ENCODE measurements around the gene LAYN. TPM values are rescaled to one million over a fixed set of nuclear protein-coding genes. Genes with fewer than 3 reads are reported as not detected.

Gene LAYN, protein sequence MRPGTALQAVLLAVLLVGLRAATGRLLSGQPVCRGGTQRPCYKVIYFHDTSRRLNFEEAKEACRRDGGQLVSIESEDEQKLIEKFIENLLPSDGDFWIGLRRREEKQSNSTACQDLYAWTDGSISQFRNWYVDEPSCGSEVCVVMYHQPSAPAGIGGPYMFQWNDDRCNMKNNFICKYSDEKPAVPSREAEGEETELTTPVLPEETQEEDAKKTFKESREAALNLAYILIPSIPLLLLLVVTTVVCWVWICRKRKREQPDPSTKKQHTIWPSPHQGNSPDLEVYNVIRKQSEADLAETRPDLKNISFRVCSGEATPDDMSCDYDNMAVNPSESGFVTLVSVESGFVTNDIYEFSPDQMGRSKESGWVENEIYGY
- total RNA-seq (2021) (9.6 and 10.0 TPM in 2 replicates), Bru-seq, nascent RNA (percentile 53 among the genes with signal in this experiment), BruChase-seq, experiment 1, labeled RNA remaining after a 2-hour chase (percentile 45 among the genes with signal in this experiment), BruChase-seq, experiment 2, labeled RNA remaining after a 6-hour chase (percentile 49 among the genes with signal in this experiment)
- long read RNA-seq, transcript LAYN-201 (7 exons, 2,066 nt): major isoform, 12 of 17 reads
- long read RNA-seq, partial matches to known transcripts: 1 of 17 reads
- long read RNA-seq, other reads (novel, unspliced or antisense): 3 of 17 reads

GRCh38 chr11:111540114-111540936, at the start of gene LAYN:
LAYN (plus strand) TSS chr11:111540720; CDS start chr11:111540844, 124 bp downstream.
- no peak within 1 kb of the TSS for H3K27ac ChIP-seq (ENCODE audit: low read depth, low read length, poor library complexity, severe bottlenecking)
- BruUV-seq (replicated peaks): no TSS peak
- ChIA-PET POLR2A (ENCODE audit: low non-redundant PET) (no interaction called here), CTCF (interaction anchor here (0.6 kb wide), 1 partner anchor 740 kb away, joined by 12 read pairs; no protein-coding TSS in a partner anchor)
- DNase-seq (ENCODE audit: low spot score): peak; percentile 81
- H3K36me3 ChIP-seq (ENCODE audit: insufficient read depth, low read length, poor library complexity, severe bottlenecking): no peaks in the 10 kb centered on the region
- no peaks in the 10 kb centered on the region for H3K9me3 ChIP-seq (ENCODE audit: low read depth, low read length, poor library complexity, severe bottlenecking)
- no peaks in the 10 kb centered on the region for H3K27me3 ChIP-seq (replicated peaks; ENCODE audit: insufficient read depth, low read depth, low read length, poor library complexity)
- H3K4me1 ChIP-seq (ENCODE audit: insufficient read depth, low read length, poor library complexity, severe bottlenecking): peaks cover 16% of the 10 kb centered on the region
- TF ChIP-seq CTCF (conservative IDR thresholded peaks at IDR 0.05; ENCODE audit: low read depth, low read length): no peak
- TF ChIP-seq EZH2 (IDR thresholded peaks at IDR 0.05; ENCODE audit: borderline replicate concordance, low read depth, low read length, poor library complexity, severe bottlenecking): no peak
- peak within 1 kb of the TSS; percentile 63 for H3K4me3 ChIP-seq (ENCODE audit: low read depth, low read length, poor library complexity, severe bottlenecking)
- intact Hi-C loops (cut with micrococcal nuclease; ENCODE audit: unreplicated experiment): no loop called here

- no TSS peak for BruUV-seq (replicated peaks)
- ChIA-PET POLR2A (ENCODE audit: low non-redundant PET) (interaction anchor here (0.6 kb wide), 1 partner anchor 41 kb away, joined by 3 read pairs; no protein-coding TSS in a partner anchor), CTCF (interaction anchor here (0.6 kb wide), 1 partner anchor 40 kb away, joined by 3 read pairs; no protein-coding TSS in a partner anchor)
- intact Hi-C loops (cut with micrococcal nuclease; ENCODE audit: unreplicated experiment): no loop called here
- Histone ChIP-seq H3K4me1 (ENCODE audit: insufficient read depth, low read length, poor library complexity, severe bottlenecking) (peaks cover 7% of the 10 kb centered on the region), H3K27ac (ENCODE audit: low read depth, low read length, poor library complexity, severe bottlenecking) (no peak overlapping the region), H3K4me3 (ENCODE audit: low read depth, low read length, poor library complexity, severe bottlenecking) (no peak overlapping the region), H3K9me3 (ENCODE audit: low read depth, low read length, poor library complexity, severe bottlenecking) (no peaks in the 10 kb centered on the region), H3K36me3 (ENCODE audit: insufficient read depth, low read length, poor library complexity, severe bottlenecking) (no peaks in the 10 kb centered on the region), H3K27me3 (replicated peaks; ENCODE audit: insufficient read depth, low read depth, low read length, poor library complexity) (no peaks in the 10 kb centered on the region)
- TF ChIP-seq CTCF (conservative IDR thresholded peaks at IDR 0.05; ENCODE audit: low read depth, low read length) (no peak), EZH2 (IDR thresholded peaks at IDR 0.05; ENCODE audit: borderline replicate concordance, low read depth, low read length, poor library complexity, severe bottlenecking) (no peak)
- DNase-seq (ENCODE audit: low spot score): peak; percentile 78
Observed at GRCh38 chr11:111494040-111494439, 46.5 kb upstream of the LAYN start.

GRCh38 chr11:111499483-111499882, 41.0 kb upstream of the LAYN start:
- intact Hi-C loops (cut with micrococcal nuclease; ENCODE audit: unreplicated experiment): no loop called here
- BruUV-seq (replicated peaks): no TSS peak
- H3K4me1 ChIP-seq (ENCODE audit: insufficient read depth, low read length, poor library complexity, severe bottlenecking): no peaks in the 10 kb centered on the region
- H3K36me3 ChIP-seq (ENCODE audit: insufficient read depth, low read length, poor library complexity, severe bottlenecking): no peaks in the 10 kb centered on the region
- H3K27me3 ChIP-seq (replicated peaks; ENCODE audit: insufficient read depth, low read depth, low read length, poor library complexity): peaks cover 4% of the 10 kb centered on the region
- ChIA-PET POLR2A (ENCODE audit: low non-redundant PET) (no interaction called here), CTCF (no interaction called here)
- H3K9me3 ChIP-seq (ENCODE audit: low read depth, low read length, poor library complexity, severe bottlenecking): no peaks in the 10 kb centered on the region
- DNase-seq (ENCODE audit: low spot score): no peak
- TF ChIP-seq CTCF (conservative IDR thresholded peaks at IDR 0.05; ENCODE audit: low read depth, low read length): no peak
- TF ChIP-seq EZH2 (IDR thresholded peaks at IDR 0.05; ENCODE audit: borderline replicate concordance, low read depth, low read length, poor library complexity, severe bottlenecking): no peak
- H3K27ac ChIP-seq (ENCODE audit: low read depth, low read length, poor library complexity, severe bottlenecking): no peak overlapping the region
- H3K4me3 ChIP-seq (ENCODE audit: low read depth, low read length, poor library complexity, severe bottlenecking): no peak overlapping the region

Data from A673 (cell line).